LoVo (cell line): ENCODE results near the gene TMEM125.

Source experiments
- DNase-seq: peaks from one replicate; pipeline ENCODE4 v3.0.0-alpha.2; 2016; ENCODE audit warnings: low spot score

TMEM125 gene

GRCh38 chr1:43312212-43312623 lies 42.4 kb downstream of the TMEM125 start:
- no peak for DNase-seq

- DNase-seq: no peak
Measured at GRCh38 chr1:43312663-43313515, 43.1 kb downstream of the TMEM125 start.

GRCh38 chr1:43313771-43314170 lies 44.0 kb downstream of the TMEM125 start:
- no peak for DNase-seq

GRCh38 chr1:43314233-43314632 lies 44.5 kb downstream of the TMEM125 start:
- no peak for DNase-seq

GRCh38 chr1:43315481-43315880 lies 45.7 kb downstream of the TMEM125 start:
- no peak for DNase-seq

- DNase-seq: no peak
Measured at GRCh38 chr1:43315963-43316737, 46.4 kb downstream of the TMEM125 start.

- no peak for DNase-seq
Measured at GRCh38 chr1:43316738-43317520, 47.1 kb downstream of the TMEM125 start.

- no peak for DNase-seq
Measured at GRCh38 chr1:43317817-43318471, 48.2 kb downstream of the TMEM125 start.

- DNase-seq: no peak
Measured at GRCh38 chr1:43318831-43319230, 49.0 kb downstream of the TMEM125 start.

GRCh38 chr1:43319288-43319687 lies 49.5 kb downstream of the TMEM125 start:
- no peak for DNase-seq

- DNase-seq: no peak
Measured at GRCh38 chr1:43319766-43320165, 50.0 kb downstream of the TMEM125 start.

- DNase-seq: no peak
Measured at GRCh38 chr1:43321331-43321891, 51.6 kb downstream of the TMEM125 start.

GRCh38 chr1:43322506-43322905 lies 52.7 kb downstream of the TMEM125 start:
- no peak for DNase-seq
